Endodermal cell (in vitro differentiated cells): ENCODE results near the gene NDEL1. TPM values are rescaled to one million over a fixed set of nuclear protein-coding genes. Genes with fewer than 3 reads are reported as not detected.

Experiments
- DNase-seq: peaks from one replicate; pipeline ENCODE4 v3.0.0-alpha.2; 2017
- H3K27ac ChIP-seq: 2 replicates; pipeline ENCODE4 v1.5.1; 2013; ENCODE audit warnings: mild to moderate bottlenecking, low read depth, low read length, moderate library complexity
- H3K27me3 ChIP-seq: 2 replicates; pipeline ENCODE4 v1.6.1; 2013; ENCODE audit warnings: mild to moderate bottlenecking, low read length, moderate library complexity; ENCODE audit not compliant: insufficient read depth, control insufficient read depth, poor library complexity, severe bottlenecking
- H3K36me3 ChIP-seq: 2 replicates; pipeline ENCODE4 v1.7.0; 2013; ENCODE audit warnings: mild to moderate bottlenecking, low read length, moderate library complexity; ENCODE audit not compliant: control insufficient read depth, insufficient read depth
- H3K4me1 ChIP-seq: one replicate; pipeline ENCODE4 v1.7.0; 2013; ENCODE audit warnings: low read length; ENCODE audit not compliant: control insufficient read depth, insufficient read depth
- H3K4me3 ChIP-seq: 2 replicates; pipeline ENCODE4 v1.5.1; 2013; ENCODE audit warnings: mild to moderate bottlenecking, low read length, moderate library complexity
- H3K9ac ChIP-seq: 2 replicates; pipeline ENCODE4 v1.6.1; 2013; ENCODE audit warnings: mild to moderate bottlenecking, low read length, moderate library complexity; ENCODE audit not compliant: poor library complexity, severe bottlenecking; ENCODE audit errors: extremely low read depth
- H3K9me3 ChIP-seq: 2 replicates; pipeline ENCODE4 v1.6.1; 2013; ENCODE audit warnings: mild to moderate bottlenecking, low read length, moderate library complexity; ENCODE audit not compliant: control insufficient read depth
- H3K27ac Mint-ChIP-seq: 2 replicates; pipeline ENCODE4 v1.8.0; 2020; ENCODE audit warnings: mixed read lengths
- H3K27me3 Mint-ChIP-seq: 2 replicates; pipeline ENCODE4 v1.8.0; 2021; ENCODE audit warnings: mild to moderate bottlenecking, mixed read lengths; ENCODE audit not compliant: insufficient read depth
- H3K36me3 Mint-ChIP-seq: 2 replicates; pipeline ENCODE4 v1.8.0; 2020; ENCODE audit warnings: low read depth, mixed read lengths
- H3K4me1 Mint-ChIP-seq: 2 replicates; pipeline ENCODE4 v1.8.0; 2020; ENCODE audit warnings: mixed read lengths
- H3K4me3 Mint-ChIP-seq: 2 replicates; pipeline ENCODE4 v1.8.0; 2020; ENCODE audit warnings: mild to moderate bottlenecking, moderate library complexity, mixed read lengths
- H3K9me3 Mint-ChIP-seq: 2 replicates; pipeline ENCODE4 v1.8.0; 2020; ENCODE audit warnings: mild to moderate bottlenecking, mixed read lengths
- WGBS, 2 experiments: methylation state at CpG; one replicate each; pipeline versions ENCODE4 v1.1.5 to v1.1.7; 2013; ENCODE audit warnings: missing lambda C conversion rate in 2 of 2, mixed read lengths in 1 of 2; ENCODE audit not compliant: insufficient coverage in 1 of 2, insufficient read length in 1 of 2; 5-methylcytosine and 5-hydroxymethylcytosine counted together
- total RNA-seq, 2 donors: library from RNA; stranded (reverse); fragmentation: NEBNext Ultra II Directional in 1 of 2; extraction: Animal tissue kit (Norgen Biotek cat#: 25700) in 1 of 2; gene quantifications; 2 replicates in 1 of 2; 3 replicates in 1 of 2; pipeline ENCODE4 v1.2.1, GENCODE V29; 2021
- TF ChIP-seq, protein P1 (sequence below): fragments of 200-600 bp; sonication (generic); conservative IDR thresholded peaks from 2 replicates; pipeline ENCODE4 v1.5.0; 2021; ENCODE audit warnings: antibody characterized with exemption, mild to moderate bottlenecking

NDEL1 gene
- total RNA-seq, 2 donors from 2014 or later = 60.4 to 61.2 TPM

DNA sequence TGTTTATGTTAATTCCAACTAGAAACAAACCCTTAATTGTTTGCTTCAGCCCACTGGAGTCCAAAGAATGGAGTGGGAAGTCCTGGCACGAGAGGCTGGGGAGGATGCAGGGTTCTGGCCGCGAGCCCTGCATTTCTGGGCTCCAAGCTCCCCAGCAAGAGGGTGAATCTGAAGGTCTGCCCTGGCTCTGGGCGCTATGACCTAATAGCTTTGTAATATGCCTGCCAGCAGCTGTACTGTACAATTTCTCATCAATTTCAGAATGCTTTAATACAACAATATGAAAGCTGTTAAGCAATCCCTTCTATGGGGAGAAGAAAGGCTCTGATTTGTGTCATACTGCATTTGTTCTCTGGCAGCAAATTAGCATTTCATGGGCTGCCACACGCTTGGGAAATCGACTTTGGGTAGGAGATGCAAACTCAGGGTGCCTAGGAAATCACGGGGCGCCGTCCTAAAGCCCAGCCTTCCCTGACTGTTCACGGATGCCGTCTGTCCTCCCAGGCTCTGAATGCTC is 43.8 kb downstream of the NDEL1 start:
- Mint-ChIP-seq H3K36me3 (peaks cover 96% of the 10 kb centered on the region), H3K9me3 (peaks cover 2% of the 10 kb centered on the region), H3K27me3 (no peaks in the 10 kb centered on the region), H3K4me1 (no peaks in the 10 kb centered on the region), H3K4me3 (no peak overlapping the region), H3K27ac (peak overlapping the region; percentile 52)
- Histone ChIP-seq H3K4me3 (no peak overlapping the region), H3K27ac (no peak overlapping the region), H3K36me3 (peaks cover 100% of the 10 kb centered on the region), H3K9ac (no peak overlapping the region), H3K27me3 (no peaks in the 10 kb centered on the region), H3K4me1 (no peaks in the 10 kb centered on the region), H3K9me3 (peaks cover 5% of the 10 kb centered on the region)
- 89 to 90% methylated on average over 8 to 11 of the region's 11 CpGs for WGBS, 2 experiments
- TF ChIP-seq, protein P1, sequence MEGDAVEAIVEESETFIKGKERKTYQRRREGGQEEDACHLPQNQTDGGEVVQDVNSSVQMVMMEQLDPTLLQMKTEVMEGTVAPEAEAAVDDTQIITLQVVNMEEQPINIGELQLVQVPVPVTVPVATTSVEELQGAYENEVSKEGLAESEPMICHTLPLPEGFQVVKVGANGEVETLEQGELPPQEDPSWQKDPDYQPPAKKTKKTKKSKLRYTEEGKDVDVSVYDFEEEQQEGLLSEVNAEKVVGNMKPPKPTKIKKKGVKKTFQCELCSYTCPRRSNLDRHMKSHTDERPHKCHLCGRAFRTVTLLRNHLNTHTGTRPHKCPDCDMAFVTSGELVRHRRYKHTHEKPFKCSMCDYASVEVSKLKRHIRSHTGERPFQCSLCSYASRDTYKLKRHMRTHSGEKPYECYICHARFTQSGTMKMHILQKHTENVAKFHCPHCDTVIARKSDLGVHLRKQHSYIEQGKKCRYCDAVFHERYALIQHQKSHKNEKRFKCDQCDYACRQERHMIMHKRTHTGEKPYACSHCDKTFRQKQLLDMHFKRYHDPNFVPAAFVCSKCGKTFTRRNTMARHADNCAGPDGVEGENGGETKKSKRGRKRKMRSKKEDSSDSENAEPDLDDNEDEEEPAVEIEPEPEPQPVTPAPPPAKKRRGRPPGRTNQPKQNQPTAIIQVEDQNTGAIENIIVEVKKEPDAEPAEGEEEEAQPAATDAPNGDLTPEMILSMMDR = no peak
- DNase-seq = peak; percentile 39

DNA sequence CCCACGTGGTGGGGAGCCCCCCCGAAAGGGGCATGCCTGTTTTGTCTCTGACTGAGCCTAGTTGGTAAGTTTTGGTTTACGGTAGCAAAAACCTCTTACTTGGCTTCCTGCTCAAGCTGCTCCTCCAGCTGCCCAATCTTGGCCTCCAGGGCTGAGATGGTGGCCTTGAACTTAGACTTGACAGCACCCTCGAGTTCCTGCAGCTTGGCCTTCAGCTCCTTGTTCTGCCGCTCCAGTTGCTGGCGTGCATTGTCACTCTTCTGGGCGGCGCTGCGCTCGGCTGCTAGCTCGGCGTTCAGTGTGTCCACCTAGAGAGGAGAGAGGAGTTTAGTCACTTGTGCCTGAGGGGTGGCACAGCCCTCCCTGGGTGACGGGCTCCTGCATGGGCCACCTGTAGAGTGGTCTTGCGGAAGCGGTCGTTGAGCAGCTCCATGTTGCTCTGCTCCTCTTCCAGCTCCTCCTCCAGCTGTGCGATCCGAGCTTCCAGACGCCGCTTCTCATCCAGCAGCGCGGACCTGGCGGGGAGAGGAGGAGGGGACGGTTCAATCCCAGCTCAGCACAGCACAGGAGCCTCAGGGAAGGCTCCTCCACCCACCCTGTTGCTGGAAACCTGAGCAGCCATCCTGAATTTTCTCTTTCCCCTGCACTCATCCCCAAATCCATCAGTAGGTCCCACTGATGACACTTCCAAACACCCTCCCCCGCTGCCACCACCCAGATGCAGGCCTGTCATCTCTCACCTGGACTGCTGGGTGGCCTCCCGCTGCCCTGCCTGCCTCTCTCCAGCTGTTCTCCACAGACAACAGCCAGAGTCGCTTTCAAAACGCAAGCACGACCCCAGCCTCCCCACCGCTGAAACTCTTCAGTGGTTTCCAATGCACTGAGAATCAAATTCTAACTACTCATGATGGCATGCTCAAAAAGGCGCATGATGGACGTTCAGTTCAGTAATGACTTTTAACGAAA is 44.6 kb downstream of the NDEL1 start:
- peaks cover 100% of the 10 kb centered on the region for H3K36me3 ChIP-seq
- no peaks in the 10 kb centered on the region for H3K4me1 ChIP-seq
- no peak overlapping the region for H3K27ac ChIP-seq
- Mint-ChIP-seq H3K9me3 (peaks cover 8% of the 10 kb centered on the region), H3K27ac (peak overlapping the region; percentile 52), H3K36me3 (peaks cover 96% of the 10 kb centered on the region), H3K4me1 (no peaks in the 10 kb centered on the region), H3K27me3 (no peaks in the 10 kb centered on the region), H3K4me3 (no peak overlapping the region)
- WGBS, 2 experiments = 97 to 98% methylated on average over 22 to 33 of the region's 33 CpGs
- TF ChIP-seq, protein P1 = no peak
- no peaks in the 10 kb centered on the region for H3K27me3 ChIP-seq
- H3K4me3 ChIP-seq = no peak overlapping the region
- H3K9me3 ChIP-seq = peaks cover 13% of the 10 kb centered on the region
- peak; percentile 43 for DNase-seq
- H3K9ac ChIP-seq = no peak overlapping the region

DNA sequence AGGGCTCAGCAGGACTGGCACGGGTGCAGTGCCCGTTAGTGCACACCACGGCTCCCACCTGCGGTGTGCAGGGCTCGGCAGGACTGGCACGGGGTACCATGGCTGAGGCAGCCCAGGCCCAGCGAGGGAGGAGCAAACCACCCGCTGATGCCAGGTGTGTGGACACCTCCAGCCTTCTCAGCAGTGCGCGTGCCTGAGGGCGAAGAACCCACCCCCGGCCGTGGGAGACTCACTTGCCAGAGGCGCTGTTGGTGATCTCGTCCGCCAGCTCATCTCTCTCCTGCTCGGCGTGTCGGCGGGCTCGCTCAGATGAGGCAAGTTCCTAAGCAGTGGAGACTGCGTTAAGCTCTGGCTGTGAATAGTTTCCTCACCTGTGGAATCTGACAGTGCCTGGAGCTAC is 45.4 kb downstream of the NDEL1 start:
- Mint-ChIP-seq H3K4me1 (no peaks in the 10 kb centered on the region), H3K27me3 (no peaks in the 10 kb centered on the region), H3K36me3 (peaks cover 96% of the 10 kb centered on the region), H3K27ac (peak overlapping the region; percentile 53), H3K9me3 (peaks cover 8% of the 10 kb centered on the region), H3K4me3 (no peak overlapping the region)
- Histone ChIP-seq H3K9me3 (peaks cover 21% of the 10 kb centered on the region), H3K9ac (no peak overlapping the region), H3K27me3 (no peaks in the 10 kb centered on the region), H3K4me3 (no peak overlapping the region), H3K36me3 (peaks cover 100% of the 10 kb centered on the region), H3K27ac (no peak overlapping the region), H3K4me1 (no peaks in the 10 kb centered on the region)
- peak; percentile 53 for DNase-seq
- WGBS, 2 experiments = 95 to 99% methylated on average over 12 to 20 of the region's 22 CpGs
- TF ChIP-seq, protein P1 = no peak
